Measurements from ENCODE around the gene C4BPB.

Gene C4BPB

GRCh38 chr1:207088161-207088560, 499 bp upstream of the C4BPB start:
- no peak for DNase-seq

- no peak for DNase-seq
Measured at GRCh38 chr1:207089627-207090355, 1.1 kb downstream of the C4BPB start.

- DNase-seq = no peak
Measured at GRCh38 chr1:207091200-207091908, 2.7 kb downstream of the C4BPB start.

GRCh38 chr1:207093944-207094343, 5.3 kb downstream of the C4BPB start:
- DNase-seq = no peak

- no peak for DNase-seq
Measured at GRCh38 chr1:207097871-207098324, 9.2 kb downstream of the C4BPB start.

- DNase-seq = no peak
Measured at GRCh38 chr1:207101720-207102119, 13.1 kb downstream of the C4BPB start.

- DNase-seq = no peak
Measured at GRCh38 chr1:207102146-207102545, 13.5 kb downstream of the C4BPB start.

GRCh38 chr1:207102659-207103058, 14.0 kb downstream of the C4BPB start:
- no peak for DNase-seq

- no peak for DNase-seq
Measured at GRCh38 chr1:207103892-207104373, 15.3 kb downstream of the C4BPB start, which contains the start of gene C4BPA. C4BPA (plus strand) TSS chr1:207104233; CDS start chr1:207113026, 8,793 bp downstream.

GRCh38 chr1:207109004-207109403, 20.3 kb downstream of the C4BPB start:
- no peak for DNase-seq

- DNase-seq = no peak
Measured at GRCh38 chr1:207112616-207113296, 24.1 kb downstream of the C4BPB start.

- no peak for DNase-seq
Measured at GRCh38 chr1:207115269-207115668, 26.6 kb downstream of the C4BPB start.

- no peak for DNase-seq
Measured at GRCh38 chr1:207124389-207124788, 35.7 kb downstream of the C4BPB start.

GRCh38 chr1:207128336-207128921, 39.8 kb downstream of the C4BPB start:
- no peak for DNase-seq

- DNase-seq = no peak
Measured at GRCh38 chr1:207129053-207129452, 40.4 kb downstream of the C4BPB start.

GRCh38 chr1:207130252-207131036, 41.8 kb downstream of the C4BPB start:
- no peak for DNase-seq

- no peak for DNase-seq
Measured at GRCh38 chr1:207131163-207131562, 42.5 kb downstream of the C4BPB start.

- no peak for DNase-seq
Measured at GRCh38 chr1:207134581-207134980, 45.9 kb downstream of the C4BPB start.

GRCh38 chr1:207139616-207140015, 51.0 kb downstream of the C4BPB start:
- DNase-seq = no peak

GRCh38 chr1:207140536-207140935, 51.9 kb downstream of the C4BPB start:
- no peak for DNase-seq

GRCh38 chr1:207145401-207146058, 56.9 kb downstream of the C4BPB start:
- no peak for DNase-seq

Data from activated gamma-delta T cell treated with Interleukin-2 at 50 U/mL for 16 hours (primary cell).